CD1c-positive myeloid dendritic cell (primary cell): ENCODE data around the gene C15orf62.

Experiments
- DNase-seq: peaks from one replicate; pipeline ENCODE4 v3.0.0-alpha.2; 2016; ENCODE audit errors: extremely low spot score

The C15orf62 gene

DNA sequence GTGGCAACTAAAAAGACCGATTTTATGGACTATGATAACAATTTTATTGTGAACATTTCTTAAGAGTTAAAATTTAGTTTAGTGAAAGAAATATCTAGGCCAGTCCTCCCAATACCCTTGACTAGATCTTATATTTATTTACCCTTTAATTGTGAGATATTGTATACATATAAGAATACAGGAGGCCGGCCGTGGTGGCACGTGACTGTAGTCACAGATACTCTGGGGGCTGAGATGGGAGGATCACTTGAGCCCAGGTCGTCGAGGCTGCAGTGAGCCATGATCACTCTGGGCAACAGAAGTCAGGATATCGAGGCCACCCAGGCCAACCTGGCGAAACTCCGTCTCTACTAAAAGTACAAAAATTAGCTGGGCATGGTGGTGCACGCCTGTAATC lies 14.0 kb upstream of the C15orf62 start:
- no peak for DNase-seq

GRCh38 chr15:40756938-40757337 lies 12.8 kb upstream of the C15orf62 start:
- no peak for DNase-seq

DNA sequence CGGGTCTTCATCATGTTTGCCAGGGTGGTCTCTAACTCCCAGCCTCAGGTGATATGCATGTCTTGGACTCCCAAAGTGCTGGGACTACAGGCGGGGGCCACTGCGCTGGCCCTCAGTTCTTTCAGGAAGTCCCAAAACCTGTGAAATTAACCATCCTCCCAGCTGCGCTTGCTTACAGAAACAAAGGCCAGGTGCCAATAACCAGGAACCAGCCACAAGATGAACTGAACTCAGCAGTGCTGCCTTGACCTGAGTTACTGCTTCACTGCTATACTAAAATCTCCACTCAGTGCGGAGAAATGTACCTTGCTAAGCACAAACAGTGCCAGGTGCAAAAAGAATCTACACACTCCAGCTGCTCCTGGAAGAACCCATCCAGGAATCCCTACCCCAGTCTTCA lies 9.8 kb upstream of the C15orf62 start:
- DNase-seq = no peak

DNA sequence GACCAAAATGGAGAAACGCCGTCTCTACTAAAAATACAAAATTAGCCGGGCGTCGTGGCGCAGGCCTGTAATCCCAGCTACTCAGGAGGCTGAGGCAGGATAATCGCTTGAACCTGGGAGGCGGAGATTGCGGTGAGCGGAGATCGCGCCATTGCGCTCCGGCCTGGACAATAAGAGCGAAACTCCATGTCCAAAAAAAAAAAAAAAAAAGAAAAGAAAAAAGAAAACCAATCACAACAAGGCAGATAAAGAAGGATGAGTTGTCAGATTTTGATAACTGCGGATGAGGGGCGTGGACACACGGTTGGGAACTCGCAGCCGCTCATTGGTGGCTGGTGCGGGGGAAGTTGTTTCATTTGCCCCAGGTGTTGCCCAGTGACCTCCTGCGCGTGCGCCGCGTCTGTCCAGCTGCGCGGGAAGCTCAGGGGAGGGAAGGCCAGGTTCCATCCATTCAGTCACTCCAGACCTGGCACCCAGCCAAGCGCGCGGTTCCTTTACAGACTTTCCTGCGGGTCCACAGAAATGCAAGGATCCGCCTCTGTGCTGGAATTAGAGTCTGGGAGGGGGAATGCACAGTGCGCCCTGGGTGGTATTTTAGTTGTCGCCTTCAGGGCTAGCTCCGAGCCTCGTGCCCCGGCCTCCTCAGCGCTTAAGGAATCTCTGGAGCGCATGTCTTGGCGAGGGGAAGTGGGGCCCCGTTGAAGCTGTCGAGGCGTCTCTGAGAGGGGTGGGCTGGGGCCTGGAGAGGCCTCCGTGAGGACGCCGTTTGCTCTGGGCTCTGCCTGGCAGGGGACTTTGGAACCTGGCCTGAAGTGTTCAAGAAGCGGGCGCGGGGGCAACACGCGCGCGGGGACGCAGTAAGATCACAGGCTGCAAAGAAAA lies 6.6 kb upstream of the C15orf62 start:
- DNase-seq = peak; percentile 36

DNA sequence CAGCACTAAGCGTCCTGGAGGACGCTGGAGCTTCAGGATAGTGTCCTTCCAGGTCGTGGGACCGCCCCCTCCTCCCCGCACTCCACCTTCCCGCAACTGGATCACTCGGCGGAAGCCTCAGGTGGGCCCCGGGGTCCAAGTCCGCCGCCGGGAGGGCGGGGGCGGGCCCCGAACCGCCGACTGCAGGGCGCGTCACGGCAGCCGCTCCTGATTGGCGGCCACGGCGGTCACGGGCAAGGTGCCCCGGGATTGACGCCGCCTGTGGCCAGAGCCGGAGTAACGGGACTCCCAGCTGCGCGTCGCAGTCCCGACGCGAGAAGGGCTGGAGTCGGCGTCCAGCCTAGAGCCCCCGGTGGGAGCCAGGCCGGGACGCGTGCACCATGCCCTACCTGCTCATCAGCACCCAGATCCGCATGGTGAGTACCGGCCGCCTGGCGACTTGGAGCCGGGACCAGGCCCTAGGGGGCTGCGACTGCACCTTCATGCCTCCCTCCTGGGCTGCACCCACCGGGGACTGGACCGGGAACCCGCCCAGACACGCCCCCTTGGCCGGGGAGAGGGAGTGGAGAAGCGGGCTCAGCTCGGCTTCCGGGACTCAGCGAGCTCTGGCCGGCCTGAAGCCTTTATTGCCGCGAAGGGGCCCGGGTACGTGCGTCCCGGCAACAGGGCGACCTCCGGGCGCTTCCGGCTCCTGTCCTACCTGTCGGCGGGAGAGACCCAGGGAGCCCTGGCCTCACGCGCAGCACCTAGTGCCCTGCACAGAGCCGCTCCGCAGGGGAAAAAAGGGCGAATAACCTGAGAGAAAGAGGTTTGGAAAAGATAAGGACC lies 5.8 kb upstream of the C15orf62 start, which contains the start of gene GCHFR:
Gene GCHFR, plus strand, starts transcription at position 268 of the 828 bp plus-strand sequence. Its CDS starts 113 bp downstream, at position 381.
- peak; percentile 77 for DNase-seq

DNA sequence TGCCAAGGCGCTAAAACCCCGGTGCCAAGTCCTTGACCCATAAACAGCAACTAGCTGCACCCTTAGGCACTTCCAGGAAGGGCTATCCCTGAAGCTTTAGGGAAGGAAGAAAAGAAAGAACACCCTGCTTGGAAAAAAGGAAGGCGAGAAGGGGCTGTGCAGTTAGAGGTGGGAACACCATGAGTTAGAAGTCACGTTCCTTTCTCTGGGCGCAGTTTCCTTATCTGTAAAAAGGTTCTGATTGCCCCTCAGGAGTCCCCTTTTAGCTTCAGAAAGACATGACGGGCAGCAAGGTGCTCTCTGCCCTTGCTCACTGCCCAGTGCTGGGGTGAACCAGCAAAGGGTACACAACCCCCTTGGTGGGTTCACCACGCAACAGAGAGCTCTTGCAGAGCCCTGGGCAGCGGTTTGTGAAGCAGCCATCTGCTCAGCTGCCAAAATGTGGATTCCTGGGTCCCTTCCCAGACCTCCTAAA lies 5.1 kb upstream of the C15orf62 start:
- peak; percentile 18 for DNase-seq

DNA sequence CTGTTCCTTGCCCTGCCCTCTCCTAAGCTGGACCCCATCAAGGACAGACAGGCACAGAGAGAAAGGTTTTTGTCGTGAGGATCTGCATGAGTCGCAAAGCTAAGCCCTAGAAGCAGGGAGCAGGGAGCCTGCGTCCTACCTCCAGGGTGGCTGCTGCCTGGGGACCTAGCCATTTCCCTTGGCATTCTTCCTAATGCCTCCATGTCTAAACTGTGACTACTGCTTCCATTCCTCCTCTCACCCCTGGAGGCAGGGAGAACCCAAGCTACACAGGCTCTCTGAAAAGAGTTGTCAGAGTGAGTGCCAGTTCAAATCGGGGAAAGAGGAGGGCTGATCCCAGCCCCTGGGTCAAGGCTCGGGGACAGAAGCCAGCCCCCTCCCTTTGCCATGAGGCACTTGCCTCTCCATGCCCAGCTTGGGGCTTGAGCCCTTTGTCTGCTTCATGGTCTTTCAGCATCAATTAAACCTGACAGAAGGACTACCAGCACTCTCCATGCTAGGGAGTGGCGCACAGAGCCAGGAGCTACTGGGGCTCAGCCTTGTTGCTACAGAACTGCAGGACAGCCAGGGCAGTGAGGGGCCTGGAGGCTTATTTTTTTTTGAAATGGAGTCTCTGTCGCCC lies 3.5 kb upstream of the C15orf62 start:
- no peak for DNase-seq

DNA sequence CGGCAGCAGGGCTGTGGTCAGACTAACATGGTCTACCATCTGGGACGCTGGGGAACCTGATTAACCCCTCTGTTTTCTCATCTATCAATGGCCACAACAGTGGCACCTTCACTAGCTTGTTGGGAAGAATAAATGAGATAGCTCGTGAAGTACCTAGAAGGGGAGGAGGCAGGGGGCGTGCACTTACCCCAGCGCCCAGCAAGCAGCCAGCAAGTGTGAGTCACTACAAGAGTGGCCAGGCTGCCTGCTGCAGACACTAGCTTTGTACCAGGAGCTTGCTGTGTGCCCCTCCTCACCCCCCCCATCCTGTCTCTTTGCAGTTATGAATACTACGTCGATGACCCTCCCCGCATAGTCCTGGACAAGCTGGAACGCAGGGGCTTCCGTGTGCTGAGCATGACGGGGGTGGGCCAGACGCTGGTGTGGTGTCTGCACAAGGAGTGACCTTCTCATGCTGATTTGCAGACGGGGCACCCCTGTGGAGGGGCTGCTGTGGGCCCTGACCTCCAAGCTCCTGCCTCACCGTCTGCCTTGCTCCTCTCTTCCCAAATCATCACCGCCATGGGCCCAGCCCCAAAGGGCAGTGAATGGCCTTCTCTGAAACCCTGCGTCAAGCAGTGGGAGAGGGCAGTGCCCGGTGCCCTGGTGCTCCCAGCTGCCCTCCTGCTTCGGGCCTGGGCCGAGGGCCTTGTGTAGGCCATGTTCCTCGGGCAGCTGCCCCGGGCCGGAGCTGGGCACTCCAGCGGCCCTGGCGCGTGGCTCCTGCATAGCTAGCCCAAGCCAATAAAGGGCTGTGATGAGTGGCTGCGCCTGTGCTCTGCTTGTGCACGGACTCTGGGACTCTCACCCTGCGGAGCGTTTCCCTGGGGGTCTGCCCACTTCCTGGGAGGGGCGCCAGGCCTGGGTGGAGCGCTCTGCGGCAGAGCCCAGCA lies 2.6 kb upstream of the C15orf62 start:
- DNase-seq = no peak

- DNase-seq = no peak
Measured at GRCh38 chr15:40767838-40768500, 1.8 kb upstream of the C15orf62 start.

- DNase-seq = no peak
Measured at GRCh38 chr15:40768521-40769273, 1.1 kb upstream of the C15orf62 start.

- DNase-seq = peak; percentile 24
Measured at GRCh38 chr15:40770147-40770721, 454 bp downstream of the C15orf62 start.

GRCh38 chr15:40771242-40771641 lies 1.5 kb downstream of the C15orf62 start:
- no peak for DNase-seq

- DNase-seq = no peak
Measured at GRCh38 chr15:40772014-40772413, 2.2 kb downstream of the C15orf62 start.

DNA sequence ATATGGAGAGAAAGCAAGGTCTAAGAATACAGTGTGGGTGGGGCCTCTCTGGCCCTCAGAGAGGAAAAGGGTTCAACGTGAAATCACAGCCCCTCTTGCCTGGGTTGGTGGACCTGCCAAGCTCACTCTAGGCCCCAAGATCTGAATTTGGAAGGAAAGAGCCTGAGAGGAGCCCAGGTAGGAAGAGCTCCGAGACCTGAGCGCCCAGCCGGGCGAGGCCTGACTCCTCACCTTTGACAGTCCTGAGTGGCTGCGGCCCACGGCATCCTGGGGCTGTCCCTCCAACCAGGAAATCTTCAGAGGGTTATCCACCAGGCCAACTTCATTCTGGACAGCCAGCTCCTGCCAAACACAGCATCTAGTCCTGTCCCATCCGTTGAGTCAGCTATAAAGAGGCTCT lies 3.7 kb downstream of the C15orf62 start:
- no peak for DNase-seq

DNA sequence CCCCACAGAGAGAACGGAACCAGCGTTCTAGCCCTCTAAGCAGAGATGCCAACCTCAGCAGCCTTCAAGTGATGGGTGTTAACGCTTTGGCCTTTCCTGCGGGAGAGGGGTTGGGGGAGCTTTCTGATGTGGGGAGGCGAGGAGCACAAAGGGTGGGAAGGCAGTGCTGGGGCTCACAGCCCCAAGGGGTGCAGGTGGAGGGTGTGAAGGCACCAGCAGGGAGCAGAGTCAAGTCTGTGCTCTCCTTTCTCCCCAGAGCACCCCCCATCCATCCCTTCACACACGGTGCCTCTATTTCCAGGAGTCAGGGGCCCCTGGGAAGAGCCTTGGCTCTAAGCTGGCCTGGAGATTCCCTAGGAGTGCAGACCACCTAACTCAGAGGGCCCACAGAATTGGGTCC lies 4.1 kb downstream of the C15orf62 start:
- DNase-seq = no peak

DNA sequence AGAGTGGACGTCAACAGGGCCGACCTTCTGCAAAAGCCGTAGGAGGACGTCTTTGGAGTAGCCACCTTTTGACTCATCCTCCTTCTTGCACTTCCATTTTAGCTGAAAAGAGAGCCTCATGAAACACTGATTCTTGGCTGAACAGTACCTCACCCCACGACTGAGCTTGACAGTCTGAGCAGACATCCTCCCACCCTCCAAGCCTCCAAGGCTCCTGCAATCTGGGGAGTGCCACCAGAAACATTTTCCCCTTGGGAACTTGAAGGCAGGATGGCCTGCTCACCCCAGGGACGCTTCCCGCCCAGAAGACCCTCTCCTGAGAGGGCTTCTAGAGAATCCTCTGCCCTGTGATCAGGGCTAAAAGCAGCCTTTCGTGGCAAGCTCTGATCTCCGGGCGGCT lies 5.2 kb downstream of the C15orf62 start:
- DNase-seq = no peak

GRCh38 chr15:40775740-40776536 lies 6.2 kb downstream of the C15orf62 start:
- DNase-seq = no peak

GRCh38 chr15:40776537-40777141 lies 6.9 kb downstream of the C15orf62 start:
- DNase-seq = peak; percentile 58
